Measurements from ENCODE around the gene TRIP12.
A peak's percentile ranks its signal among the peaks of the same experiment; 100 is the strongest.
"Not testable (repeated sequence)": the region's sequence is repeated elsewhere in the genome, so short reads cannot be mapped to it uniquely, and the experiment has no call there.

Gene TRIP12

GRCh38 chr2:229768235-229768634, 153.6 kb downstream of the TRIP12 start:
- no peak for DNase-seq (ENCODE audit: low read depth)

- DNase-seq (ENCODE audit: low read depth): no peak
These were observed 156.1 kb downstream of the TRIP12 start for GRCh38 chr2:229765721-229766120.

- DNase-seq (ENCODE audit: low read depth): no peak
These were observed 160.1 kb downstream of the TRIP12 start for GRCh38 chr2:229761663-229762062.

- DNase-seq (ENCODE audit: low read depth): not testable (repeated sequence)
These were observed 164.3 kb downstream of the TRIP12 start for GRCh38 chr2:229757462-229757861.

GRCh38 chr2:229752970-229753729, 168.7 kb downstream of the TRIP12 start:
- no peak for DNase-seq (ENCODE audit: low read depth)

- DNase-seq (ENCODE audit: low read depth): no peak
These were observed 172.0 kb downstream of the TRIP12 start for GRCh38 chr2:229749779-229750178.

- no peak for DNase-seq (ENCODE audit: low read depth)
These were observed 172.9 kb downstream of the TRIP12 start for GRCh38 chr2:229748950-229749349.

- not testable (repeated sequence) for DNase-seq (ENCODE audit: low read depth)
These were observed 179.1 kb downstream of the TRIP12 start for GRCh38 chr2:229742691-229743090.

GRCh38 chr2:229740279-229740678, 181.5 kb downstream of the TRIP12 start:
- no peak for DNase-seq (ENCODE audit: low read depth)

- DNase-seq (ENCODE audit: low read depth): no peak
These were observed 183.7 kb downstream of the TRIP12 start for GRCh38 chr2:229738024-229738625.

- no peak for DNase-seq (ENCODE audit: low read depth)
These were observed 187.4 kb downstream of the TRIP12 start for GRCh38 chr2:229734410-229734809.

- no peak for DNase-seq (ENCODE audit: low read depth)
These were observed 188.1 kb downstream of the TRIP12 start for GRCh38 chr2:229733611-229734245.

- no peak for DNase-seq (ENCODE audit: low read depth)
These were observed 188.9 kb downstream of the TRIP12 start for GRCh38 chr2:229732897-229733296.

- DNase-seq (ENCODE audit: low read depth): peak; percentile 29
These were observed 189.9 kb downstream of the TRIP12 start for GRCh38 chr2:229731916-229732315.

GRCh38 chr2:229731363-229731762, 190.4 kb downstream of the TRIP12 start:
- no peak for DNase-seq (ENCODE audit: low read depth)

- peak; percentile 82 for DNase-seq (ENCODE audit: low read depth)
These were observed 193.4 kb downstream of the TRIP12 start for GRCh38 chr2:229728370-229728769.

- no peak for DNase-seq (ENCODE audit: low read depth)
These were observed 195.2 kb downstream of the TRIP12 start for GRCh38 chr2:229726643-229727042.

GRCh38 chr2:229725716-229726574, 195.9 kb downstream of the TRIP12 start:
- DNase-seq (ENCODE audit: low read depth): peak; percentile 98

GRCh38 chr2:229723192-229723591, 198.6 kb downstream of the TRIP12 start:
- DNase-seq (ENCODE audit: low read depth): not testable (repeated sequence)

GRCh38 chr2:229719926-229720647, 201.7 kb downstream of the TRIP12 start:
- DNase-seq (ENCODE audit: low read depth): peak; percentile 30

GRCh38 chr2:229718057-229718456, 203.8 kb downstream of the TRIP12 start:
- DNase-seq (ENCODE audit: low read depth): no peak
